HepG2 (cell line): ENCODE results near the gene TGFBRAP1.

Source experiments
- CTCF ChIP-seq: sonication (generic); formaldehyde crosslinking; IDR thresholded peaks from 2 replicates; pipeline ENCODE4 v1.5.0; 2020; ENCODE audit warnings: mild to moderate bottlenecking, missing genetic modification reagents, moderate library complexity
- FOXM1 ChIP-seq: sonication (generic); formaldehyde crosslinking; IDR thresholded peaks from 2 replicates; pipeline ENCODE4 v1.5.0; 2020; ENCODE audit warnings: missing genetic modification reagents
- GMEB1 ChIP-seq: sonication (generic); formaldehyde crosslinking; IDR thresholded peaks from 2 replicates; pipeline ENCODE4 v1.5.1; 2020; ENCODE audit warnings: missing genetic modification reagents, mild to moderate bottlenecking, borderline replicate concordance
- HNF4G ChIP-seq, 2 experiments: sonication (generic) in 1 of 2; formaldehyde crosslinking in 1 of 2; IDR thresholded peaks; 2 replicates each; pipeline versions ENCODE4 v1.4.0 to v1.6.1; 2011 to 2020; ENCODE audit warnings: borderline replicate concordance in 2 of 2, low read depth in 2 of 2, mild to moderate bottlenecking in 2 of 2, low read length in 1 of 2, missing genetic modification reagents in 1 of 2, moderate library complexity in 1 of 2
- MAZ ChIP-seq, 2 experiments: sonication (generic) in 1 of 2; formaldehyde crosslinking in 1 of 2; IDR thresholded peaks; 2 replicates each; pipeline versions ENCODE4 v1.5.0 to v1.6.1; 2012 to 2020; ENCODE audit warnings: low read depth in 2 of 2, mild to moderate bottlenecking in 2 of 2, borderline replicate concordance in 1 of 2, improper control_type of control experiment in 1 of 2, low read length in 1 of 2, missing genetic modification reagents in 1 of 2, moderate library complexity in 1 of 2
- MTA1 ChIP-seq: sonication (generic); formaldehyde crosslinking; IDR thresholded peaks from 2 replicates; pipeline ENCODE4 v1.4.0; 2020; ENCODE audit warnings: missing genetic modification reagents, mild to moderate bottlenecking, borderline replicate concordance
- PAXIP1 ChIP-seq: sonication (generic); formaldehyde crosslinking; conservative IDR thresholded peaks from 2 replicates; pipeline ENCODE4 v1.4.0; 2020; ENCODE audit warnings: mild to moderate bottlenecking, missing genetic modification reagents, moderate library complexity
- RAD21 ChIP-seq: fragments of 450-650 bp; formaldehyde crosslinking; IDR thresholded peaks from 2 replicates; pipeline ENCODE4 v1.5.0; 2020; ENCODE audit warnings: mild to moderate bottlenecking
- STAT6 ChIP-seq: sonication (generic); formaldehyde crosslinking; IDR thresholded peaks from 2 replicates; pipeline ENCODE4 v1.4.0; 2020; ENCODE audit warnings: missing genetic modification reagents, mild to moderate bottlenecking, borderline replicate concordance
- THAP9 ChIP-seq: sonication (generic); formaldehyde crosslinking; IDR thresholded peaks from 2 replicates; pipeline ENCODE4; 2020; ENCODE audit warnings: missing genetic modification reagents, mild to moderate bottlenecking, borderline replicate concordance

- TF ChIP-seq RAD21 (CRISPR knock-in tag) (no peak), CTCF (CRISPR knock-in tag) (no peak), PAXIP1 (CRISPR knock-in tag) (no peak), STAT6 (CRISPR knock-in tag) (no peak), MTA1 (CRISPR knock-in tag) (no peak), HNF4G (IDR thresholded peaks at IDR 0.05; ENCODE audit: borderline replicate concordance, low read depth, low read length) (no peak), HNF4G (CRISPR knock-in tag; IDR thresholded peaks at IDR 0.05; ENCODE audit: borderline replicate concordance, low read depth) (no peak), FOXM1 (no peak), MAZ (IDR thresholded peaks at IDR 0.05; ENCODE audit: borderline replicate concordance, low read depth, low read length) (no peak), MAZ (CRISPR knock-in tag; IDR thresholded peaks at IDR 0.05; ENCODE audit: low read depth) (no peak), GMEB1 (CRISPR knock-in tag) (no peak), THAP9 (CRISPR knock-in tag) (no peak)
These were observed 1.8 kb downstream of the TGFBRAP1 start for GRCh38 chr2:105327690-105328089.
